ENCODE results near the gene IGBP1. TPM values are rescaled to one million over a fixed set of nuclear protein-coding genes. Genes with fewer than 3 reads are reported as not detected.
A peak's percentile ranks its signal among the peaks of the same experiment; 100 is the strongest.

Gene IGBP1
- total RNA-seq, 2 experiments from 2014 or later, result 44.5 to 45.3 TPM

- DNase-seq, result no peak
- Mint-ChIP-seq H3K4me1 (ENCODE audit: low read depth) (peaks cover 14% of the 10 kb centered on the region), H3K27me3 (ENCODE audit: low read depth) (no peaks in the 10 kb centered on the region), H3K27ac (no peak overlapping the region), H3K4me3 (no peak overlapping the region), H3K36me3 (ENCODE audit: low read depth) (no peaks in the 10 kb centered on the region), H3K9me3 (ENCODE audit: insufficient read depth) (no peaks in the 10 kb centered on the region)
- CTCF ChIA-PET, result no interaction called here
- no peak for ATAC-seq
- POLR2A ChIA-PET, result no interaction called here
Observed at GRCh38 chrX:70124678-70125077, 8.6 kb upstream of the IGBP1 start.

GRCh38 chrX:70128071-70128470 lies 5.2 kb upstream of the IGBP1 start:
- Mint-ChIP-seq H3K27me3 (ENCODE audit: low read depth) (no peaks in the 10 kb centered on the region), H3K4me1 (ENCODE audit: low read depth) (peaks cover 29% of the 10 kb centered on the region), H3K36me3 (ENCODE audit: low read depth) (no peaks in the 10 kb centered on the region), H3K4me3 (no peak overlapping the region), H3K27ac (no peak overlapping the region), H3K9me3 (ENCODE audit: insufficient read depth) (no peaks in the 10 kb centered on the region)
- CTCF ChIA-PET, result interaction anchor here (2.4 kb wide), 1 partner anchor 30 kb away, joined by 11 read pairs; no protein-coding TSS in a partner anchor
- DNase-seq, result no peak
- POLR2A ChIA-PET, result no interaction called here
- no peak for ATAC-seq

- H3K27ac Mint-ChIP-seq, result no peak overlapping the region
- H3K9me3 Mint-ChIP-seq (ENCODE audit: insufficient read depth), result no peaks in the 10 kb centered on the region
- DNase-seq (no peak), ATAC-seq (no peak)
- no peaks in the 10 kb centered on the region for H3K27me3 Mint-ChIP-seq (ENCODE audit: low read depth)
- H3K36me3 Mint-ChIP-seq (ENCODE audit: low read depth), result peaks cover 6% of the 10 kb centered on the region
- peaks cover 33% of the 10 kb centered on the region for H3K4me1 Mint-ChIP-seq (ENCODE audit: low read depth)
- H3K4me3 Mint-ChIP-seq, result no peak overlapping the region
- CTCF ChIA-PET, result interaction anchor here (1.1 to 2.4 kb wide), 2 partner anchors 32 to 99 kb away, joined by 3 to 11 read pairs; no protein-coding TSS in a partner anchor
- POLR2A ChIA-PET, result interaction anchor here (0.6 kb wide), 1 partner anchor 13 kb away, joined by 3 read pairs; no protein-coding TSS in a partner anchor
Observed at GRCh38 chrX:70129816-70130215, 3.4 kb upstream of the IGBP1 start.

- H3K27ac Mint-ChIP-seq, result peak overlapping the region; percentile 66
- ChIA-PET POLR2A (interaction anchor here (1.4 to 1.9 kb wide), 2 partner anchors 157 to 1123 kb away, joined by 4 to 7 read pairs; partner anchors contain the start of genes KIF4A and PDZD11), CTCF (interaction anchor here (1.4 to 2.3 kb wide), 6 partner anchors 13 to 514 kb away, joined by 3 to 13 read pairs (median 6); no protein-coding TSS in a partner anchor)
- no peaks in the 10 kb centered on the region for H3K27me3 Mint-ChIP-seq (ENCODE audit: low read depth)
- peak overlapping the region; percentile 61 for H3K4me3 Mint-ChIP-seq
- no peak for DNase-seq
- no peak for ATAC-seq
- H3K9me3 Mint-ChIP-seq (ENCODE audit: insufficient read depth), result no peaks in the 10 kb centered on the region
- peaks cover 46% of the 10 kb centered on the region for H3K4me1 Mint-ChIP-seq (ENCODE audit: low read depth)
- H3K36me3 Mint-ChIP-seq (ENCODE audit: low read depth), result peaks cover 19% of the 10 kb centered on the region
Observed at GRCh38 chrX:70132224-70132623, 1.0 kb upstream of the IGBP1 start.

- Mint-ChIP-seq H3K9me3 (ENCODE audit: insufficient read depth) (no peaks in the 10 kb centered on the region), H3K4me1 (ENCODE audit: low read depth) (peaks cover 46% of the 10 kb centered on the region), H3K27ac (peak overlapping the region; percentile 98), H3K4me3 (peak overlapping the region; percentile 99), H3K36me3 (ENCODE audit: low read depth) (peaks cover 21% of the 10 kb centered on the region), H3K27me3 (ENCODE audit: low read depth) (no peaks in the 10 kb centered on the region)
- ChIA-PET POLR2A (interaction anchor here (1.3 to 1.9 kb wide), 3 partner anchors 17 to 1122 kb away, joined by 4 to 7 read pairs (median 5); partner anchors contain the start of genes KIF4A and PDZD11), CTCF (interaction anchor here (0.7 to 2.3 kb wide), 9 partner anchors 9 to 1304 kb away, joined by 3 to 15 read pairs (median 5); partner anchors contain the start of gene EFNB1)
- ATAC-seq (no peak), DNase-seq (no peak)
Observed at GRCh38 chrX:70132877-70133302, 357 bp upstream of the IGBP1 start.

- Mint-ChIP-seq H3K27ac (peak overlapping the region; percentile 98), H3K4me1 (ENCODE audit: low read depth) (peaks cover 37% of the 10 kb centered on the region), H3K4me3 (peak overlapping the region; percentile 99), H3K36me3 (ENCODE audit: low read depth) (peaks cover 21% of the 10 kb centered on the region), H3K9me3 (ENCODE audit: insufficient read depth) (no peaks in the 10 kb centered on the region), H3K27me3 (ENCODE audit: low read depth) (no peaks in the 10 kb centered on the region)
- ATAC-seq (peak; percentile 19), DNase-seq (no peak)
- ChIA-PET POLR2A (interaction anchor here (0.7 to 1.9 kb wide), 5 partner anchors 16 to 984 kb away, joined by 3 to 7 read pairs (median 4); partner anchors contain the start of genes KIF4A and PDZD11), CTCF (interaction anchor here (0.8 to 2.3 kb wide), 6 partner anchors 58 to 516 kb away, joined by 3 to 15 read pairs (median 9); no protein-coding TSS in a partner anchor)
Observed at GRCh38 chrX:70134116-70134477, 850 bp downstream of the IGBP1 start.

GRCh38 chrX:70138622-70139021 lies 5.4 kb downstream of the IGBP1 start:
- ChIA-PET POLR2A (no interaction called here), CTCF (no interaction called here)
- Mint-ChIP-seq H3K4me3 (no peak overlapping the region), H3K36me3 (ENCODE audit: low read depth) (peaks cover 40% of the 10 kb centered on the region), H3K4me1 (ENCODE audit: low read depth) (peaks cover 16% of the 10 kb centered on the region), H3K9me3 (ENCODE audit: insufficient read depth) (no peaks in the 10 kb centered on the region), H3K27me3 (ENCODE audit: low read depth) (no peaks in the 10 kb centered on the region), H3K27ac (no peak overlapping the region)
- DNase-seq (no peak), ATAC-seq (no peak)

GRCh38 chrX:70139736-70140135 lies 6.5 kb downstream of the IGBP1 start:
- Mint-ChIP-seq H3K27ac (no peak overlapping the region), H3K36me3 (ENCODE audit: low read depth) (peaks cover 34% of the 10 kb centered on the region), H3K4me1 (ENCODE audit: low read depth) (peaks cover 13% of the 10 kb centered on the region), H3K9me3 (ENCODE audit: insufficient read depth) (no peaks in the 10 kb centered on the region), H3K27me3 (ENCODE audit: low read depth) (no peaks in the 10 kb centered on the region), H3K4me3 (no peak overlapping the region)
- ATAC-seq, result no peak
- DNase-seq, result no peak
- ChIA-PET CTCF (no interaction called here), POLR2A (no interaction called here)

GRCh38 chrX:70141373-70141772 lies 8.1 kb downstream of the IGBP1 start:
- no peak for DNase-seq
- Mint-ChIP-seq H3K4me1 (ENCODE audit: low read depth) (peaks cover 4% of the 10 kb centered on the region), H3K27ac (no peak overlapping the region), H3K27me3 (ENCODE audit: low read depth) (no peaks in the 10 kb centered on the region), H3K4me3 (no peak overlapping the region), H3K9me3 (ENCODE audit: insufficient read depth) (no peaks in the 10 kb centered on the region), H3K36me3 (ENCODE audit: low read depth) (peaks cover 26% of the 10 kb centered on the region)
- CTCF ChIA-PET, result no interaction called here
- ATAC-seq, result no peak
- POLR2A ChIA-PET, result no interaction called here

GRCh38 chrX:70166601-70167590 lies 33.6 kb downstream of the IGBP1 start:
- H3K4me1 Mint-ChIP-seq (ENCODE audit: low read depth), result no peaks in the 10 kb centered on the region
- no peak overlapping the region for H3K27ac Mint-ChIP-seq
- no peak for DNase-seq
- no peaks in the 10 kb centered on the region for H3K9me3 Mint-ChIP-seq (ENCODE audit: insufficient read depth)
- ChIA-PET CTCF (interaction anchor here (1.5 kb wide), 1 partner anchor 34 kb away, joined by 4 read pairs; the partner anchor contains the start of gene IGBP1), POLR2A (no interaction called here)
- peaks cover 3% of the 10 kb centered on the region for H3K27me3 Mint-ChIP-seq (ENCODE audit: low read depth)
- no peak overlapping the region for H3K4me3 Mint-ChIP-seq
- peaks cover 14% of the 10 kb centered on the region for H3K36me3 Mint-ChIP-seq (ENCODE audit: low read depth)
- ATAC-seq, result no peak

- no peaks in the 10 kb centered on the region for H3K9me3 Mint-ChIP-seq (ENCODE audit: insufficient read depth)
- no peak overlapping the region for H3K4me3 Mint-ChIP-seq
- H3K4me1 Mint-ChIP-seq (ENCODE audit: low read depth), result no peaks in the 10 kb centered on the region
- H3K36me3 Mint-ChIP-seq (ENCODE audit: low read depth), result peaks cover 14% of the 10 kb centered on the region
- ATAC-seq (no peak), DNase-seq (no peak)
- peaks cover 3% of the 10 kb centered on the region for H3K27me3 Mint-ChIP-seq (ENCODE audit: low read depth)
- POLR2A ChIA-PET, result no interaction called here
- no peak overlapping the region for H3K27ac Mint-ChIP-seq
- CTCF ChIA-PET, result interaction anchor here (1.5 kb wide), 1 partner anchor 36 kb away, joined by 4 read pairs; the partner anchor contains the start of gene IGBP1
Observed at GRCh38 chrX:70168238-70169188, 35.3 kb downstream of the IGBP1 start.

Data from activated CD8-positive, alpha-beta T cell treated with anti-CD3 and anti-CD28 coated beads, Interleukin-2, amount 10 ng/mL, durations not matched to agents 7 days and 5 days (primary cell).